Upper lobe of left lung (tissue), 4 donors: Measurements from ENCODE around the gene AAK1.

Experiments used
- CTCF ChIP-seq, 6 experiments: fragments of 450-650 bp in 4 of 6; fragments of 200-600 bp in 2 of 6; sonication (generic) in 2 of 6; IDR thresholded peaks; one replicate each; pipeline ENCODE4 v1.5.1; 2016 to 2019; ENCODE audit warnings: antibody characterized with exemption in 6 of 6
- EP300 ChIP-seq, 4 donors: sonication (generic); formaldehyde crosslinking; IDR thresholded peaks; one replicate each; pipeline ENCODE4 v1.5.1; 2017; ENCODE audit warnings: antibody characterized with exemption in 4 of 4, control low read depth in 2 of 4
- POLR2A ChIP-seq, 4 donors: fragments of 450-650 bp; IDR thresholded peaks; one replicate each; pipeline ENCODE4 v1.5.1; 2016 to 2017; ENCODE audit warnings: antibody characterized with exemption in 4 of 4, mild to moderate bottlenecking in 2 of 4
- POLR2AphosphoS5 ChIP-seq, 2 donors: sonication (generic); formaldehyde crosslinking; IDR thresholded peaks; one replicate each; pipeline ENCODE4 v1.5.1; 2017; ENCODE audit warnings: antibody characterized with exemption in 2 of 2

DNA sequence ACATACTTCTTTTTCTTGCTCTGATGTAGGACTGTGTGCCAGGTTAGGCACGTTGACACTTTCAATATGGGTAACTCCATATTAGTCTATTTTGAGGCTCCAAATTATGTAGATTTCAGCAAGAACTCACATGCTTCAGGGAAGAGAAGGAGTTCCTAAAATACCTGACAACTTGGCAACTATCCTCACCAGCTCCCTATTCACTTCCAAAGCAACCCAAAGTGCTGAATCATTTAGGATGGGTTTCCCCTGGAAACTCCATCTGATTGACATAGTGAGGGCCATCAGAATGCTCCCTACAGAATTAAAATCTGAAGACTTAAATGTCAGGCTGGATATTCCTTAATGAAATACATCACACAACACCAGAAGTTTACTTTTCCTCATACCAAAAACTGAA, 173.8 kb downstream of the AAK1 start:
- TF ChIP-seq CTCF (IDR thresholded peaks at IDR 0.05): no peak
- TF ChIP-seq EP300 (IDR thresholded peaks at IDR 0.05): no peak
- TF ChIP-seq POLR2A (IDR thresholded peaks at IDR 0.05): no peak
- TF ChIP-seq POLR2AphosphoS5 (IDR thresholded peaks at IDR 0.05): no peak
